H9 (cell line): Measurements from ENCODE around the gene RPL39L. TPM values are rescaled to one million over a fixed set of nuclear protein-coding genes. Genes with fewer than 3 reads are reported as not detected.

ENCODE experiments used
- DNase-seq: peaks from one replicate; pipeline ENCODE4 v3.0.0-alpha.2; 2017
- H2AFZ ChIP-seq: one replicate; pipeline ENCODE4 v1.6.1; 2013; ENCODE audit warnings: mild to moderate bottlenecking, low read length, control low read depth, moderate library complexity
- H2AK5ac ChIP-seq: 2 replicates; pipeline ENCODE4 v1.6.1; 2013; ENCODE audit warnings: low read length, control low read depth, mixed read lengths; ENCODE audit not compliant: insufficient read length
- H2BK120ac ChIP-seq: one replicate; pipeline ENCODE4 v1.6.1; 2013; ENCODE audit warnings: low read depth, mild to moderate bottlenecking, low read length, control low read depth, inconsistent platforms; ENCODE audit not compliant: poor library complexity, severe bottlenecking
- H2BK12ac ChIP-seq: 2 replicates; pipeline ENCODE4 v1.6.1; 2013; ENCODE audit warnings: low read length, control low read depth, mixed read lengths, low read depth; ENCODE audit not compliant: insufficient read length
- H2BK15ac ChIP-seq: 2 replicates; pipeline ENCODE4 v1.6.1; 2013; ENCODE audit warnings: low read depth, low read length, control low read depth
- H2BK20ac ChIP-seq: one replicate; pipeline ENCODE4 v1.6.1; 2013; ENCODE audit warnings: low read depth, mild to moderate bottlenecking, low read length, control low read depth, inconsistent platforms; ENCODE audit not compliant: poor library complexity, severe bottlenecking
- H2BK5ac ChIP-seq: 2 replicates; pipeline ENCODE4 v1.6.1; 2013; ENCODE audit warnings: low read length, control low read depth, mixed read lengths; ENCODE audit not compliant: insufficient read length
- H3K14ac ChIP-seq: 2 replicates; pipeline ENCODE4 v1.6.1; 2013; ENCODE audit warnings: low read length, control low read depth; ENCODE audit not compliant: insufficient read depth
- H3K18ac ChIP-seq: 2 replicates; pipeline ENCODE4 v1.6.1; 2013; ENCODE audit warnings: low read depth, mild to moderate bottlenecking, mixed read lengths, low read length, control low read depth; ENCODE audit not compliant: insufficient read length
- H3K23ac ChIP-seq: 2 replicates; pipeline ENCODE4 v1.6.1; 2013; ENCODE audit warnings: low read length, control low read depth, mixed read lengths, low read depth; ENCODE audit not compliant: insufficient read length
- H3K23me2 ChIP-seq: 2 replicates; pipeline ENCODE4 v1.6.1; 2013; ENCODE audit warnings: low read depth, mild to moderate bottlenecking, mixed read lengths, low read length, control low read depth; ENCODE audit not compliant: insufficient read length, poor library complexity, severe bottlenecking
- H3K27ac ChIP-seq: 2 replicates; pipeline ENCODE4 v1.5.1; 2013; ENCODE audit warnings: low read length, control low read depth, mixed read lengths, low read depth; ENCODE audit not compliant: insufficient read length
- H3K27me3 ChIP-seq: 2 replicates; pipeline ENCODE4 v1.6.1; 2013; ENCODE audit warnings: low read length, control low read depth, inconsistent platforms; ENCODE audit not compliant: insufficient read depth
- H3K4ac ChIP-seq: 2 replicates; pipeline ENCODE4 v1.6.1; 2013; ENCODE audit warnings: low read depth, mild to moderate bottlenecking, control low read depth, inconsistent platforms, low read length, moderate library complexity
- H3K4me1 ChIP-seq: 2 replicates; pipeline ENCODE4 v1.6.1; 2013; ENCODE audit warnings: low read length, control low read depth, inconsistent platforms; ENCODE audit not compliant: insufficient read depth
- H3K4me2 ChIP-seq: 2 replicates; pipeline ENCODE4 v1.6.1; 2013; ENCODE audit warnings: low read length, control low read depth, mixed read lengths; ENCODE audit not compliant: insufficient read length, insufficient read depth
- H3K56ac ChIP-seq: 2 replicates; pipeline ENCODE4 v1.6.1; 2013; ENCODE audit warnings: low read depth, mild to moderate bottlenecking, mixed read lengths, low read length, control low read depth; ENCODE audit not compliant: insufficient read length
- H3K79me1 ChIP-seq: 2 replicates; pipeline ENCODE4 v1.6.1; 2013; ENCODE audit warnings: low read depth, mild to moderate bottlenecking, moderate library complexity, low read length, control low read depth, inconsistent platforms; ENCODE audit not compliant: insufficient read depth, poor library complexity, severe bottlenecking
- H3K79me2 ChIP-seq: 2 replicates; pipeline ENCODE4 v1.6.1; 2013; ENCODE audit warnings: low read length, control low read depth, inconsistent platforms; ENCODE audit not compliant: insufficient read depth
- H3K9ac ChIP-seq: 2 replicates; pipeline ENCODE4 v1.6.1; 2013; ENCODE audit warnings: low read length, control low read depth, mixed read lengths; ENCODE audit not compliant: insufficient read length; ENCODE audit errors: extremely low read depth
- H3K9me3 ChIP-seq: one replicate; pipeline ENCODE4 v1.6.1; 2013; ENCODE audit warnings: low read depth, low read length, inconsistent platforms; ENCODE audit not compliant: control insufficient read depth
- H3T11ph ChIP-seq: one replicate; pipeline ENCODE4 v1.6.1; 2013; ENCODE audit warnings: mild to moderate bottlenecking, low read length, control low read depth, inconsistent platforms
- H4K20me1 ChIP-seq: one replicate; pipeline ENCODE4 v1.6.1; 2013; ENCODE audit not compliant: control insufficient read depth, insufficient read length, insufficient read depth
- H4K5ac ChIP-seq: 2 replicates; pipeline ENCODE4 v1.6.1; 2013; ENCODE audit warnings: low read depth, mild to moderate bottlenecking, mixed read lengths, low read length, control low read depth; ENCODE audit not compliant: insufficient read length
- H4K8ac ChIP-seq: replicated peaks from 2 replicates; pipeline ENCODE4 v1.6.1; 2013; ENCODE audit warnings: low read length, control low read depth, mixed read lengths, low read depth; ENCODE audit not compliant: insufficient read length
- H4K91ac ChIP-seq: 2 replicates; pipeline ENCODE4 v1.6.1; 2013; ENCODE audit warnings: low read depth, mild to moderate bottlenecking, moderate library complexity, mixed read lengths, low read length, control low read depth; ENCODE audit not compliant: insufficient read length
- H3K27ac Mint-ChIP-seq, 3 experiments: 2 replicates in 2 of 3; 3 replicates in 1 of 3; pipeline ENCODE4 v1.8.0; 2020 to 2021; ENCODE audit warnings: mixed read lengths in 3 of 3, mild to moderate bottlenecking in 1 of 3, moderate library complexity in 1 of 3
- H3K27me3 Mint-ChIP-seq: 2 replicates; pipeline ENCODE4 v1.8.0; 2021; ENCODE audit warnings: low read depth, mild to moderate bottlenecking, moderate library complexity, mixed read lengths
- H3K36me3 Mint-ChIP-seq, 3 experiments: 2 replicates in 2 of 3; 3 replicates in 1 of 3; pipeline ENCODE4 v1.8.0; 2020 to 2021; ENCODE audit warnings: low read depth in 3 of 3, mixed read lengths in 3 of 3; ENCODE audit not compliant: insufficient read depth in 1 of 3
- H3K4me1 Mint-ChIP-seq, 2 experiments: 2 replicates each; pipeline ENCODE4 v1.8.0; 2020; ENCODE audit warnings: mixed read lengths in 2 of 2
- H3K4me3 Mint-ChIP-seq, 2 experiments: 2 replicates in 1 of 2; 3 replicates in 1 of 2; pipeline ENCODE4 v1.8.0; 2020 to 2021; ENCODE audit warnings: mild to moderate bottlenecking in 2 of 2, mixed read lengths in 2 of 2, moderate library complexity in 1 of 2
- H3K9me3 Mint-ChIP-seq, 2 experiments: 2 replicates in 1 of 2; 3 replicates in 1 of 2; pipeline ENCODE4 v1.8.0; 2020; ENCODE audit warnings: mild to moderate bottlenecking in 2 of 2, mixed read lengths in 2 of 2, moderate library complexity in 1 of 2
- WGBS: extraction: QIAGEN DNeasy Blood & Tissue Kit; methylation state at CpG from one replicate; pipeline ENCODE4 v1.1.7; 2013; ENCODE audit warnings: missing lambda C conversion rate, low lambda C conversion rate, mixed read lengths; ENCODE audit not compliant: insufficient read length; ENCODE audit errors: extremely low coverage; 5-methylcytosine and 5-hydroxymethylcytosine counted together
- total RNA-seq: library from RNA; stranded (reverse); gene quantifications from 2 replicates; pipeline ENCODE4 v1.2.1, GENCODE V29; 2021
- TF ChIP-seq, protein P1 (sequence below): fragments of 200-600 bp; sonication (generic); conservative IDR thresholded peaks from 3 replicates; pipeline ENCODE4 v1.8.0; 2021; ENCODE audit warnings: antibody characterized with exemption, mild to moderate bottlenecking

The RPL39L gene
- total RNA-seq, 1 experiment from 2014 or later, result 71.7 TPM

DNA sequence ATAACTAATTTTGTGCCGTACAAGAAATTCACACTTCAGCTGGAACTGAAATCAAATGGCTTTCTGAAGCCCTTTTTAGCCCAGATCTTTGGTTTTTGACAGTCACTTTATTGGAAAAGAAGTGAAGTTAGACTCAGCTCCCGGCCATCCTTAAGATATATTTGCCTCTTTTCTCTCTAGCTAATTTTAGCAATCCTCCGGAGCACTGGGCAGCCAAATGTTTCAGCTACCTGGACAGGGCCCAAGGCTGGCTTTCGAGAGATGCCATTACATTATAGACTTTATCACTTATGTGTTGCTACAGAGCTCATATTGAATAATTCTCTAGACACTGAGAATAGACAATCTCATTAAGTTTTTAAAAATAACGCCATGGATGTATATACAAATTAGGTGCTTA lies 28.5 kb upstream of the RPL39L start:
- H3K4ac ChIP-seq, result no peak overlapping the region
- no peaks in the 10 kb centered on the region for H3K79me1 ChIP-seq
- no peak overlapping the region for H3K4me2 ChIP-seq
- H3K23ac ChIP-seq, result no peak overlapping the region
- no peak overlapping the region for H2BK20ac ChIP-seq
- no peak overlapping the region for H4K5ac ChIP-seq
- H3T11ph ChIP-seq, result no peak overlapping the region
- H3K9me3 Mint-ChIP-seq, result peaks cover 0 to 7% of the 10 kb centered on the region in 2 experiments; a peak in 3 of 5 replicates
- H3K4me1 ChIP-seq, result peaks cover 6% of the 10 kb centered on the region; the same call in 1 of the 2 replicates
- H3K14ac ChIP-seq, result no peak overlapping the region
- no peak overlapping the region for H3K56ac ChIP-seq
- peaks cover 6 to 40% (median 7%) of the 10 kb centered on the region in 3 experiments for H3K36me3 Mint-ChIP-seq
- H4K91ac ChIP-seq, result no peak overlapping the region
- no peak overlapping the region for H2BK15ac ChIP-seq
- no peak overlapping the region for H2BK120ac ChIP-seq
- no peak overlapping the region for H3K27ac Mint-ChIP-seq
- H2AFZ ChIP-seq, result no peak overlapping the region
- no peaks in the 10 kb centered on the region for H3K79me2 ChIP-seq
- H3K27me3 ChIP-seq, result no peaks in the 10 kb centered on the region
- no peaks in the 10 kb centered on the region for H4K20me1 ChIP-seq
- H2BK5ac ChIP-seq, result no peak overlapping the region
- no peak for DNase-seq
- H3K27ac ChIP-seq, result no peak overlapping the region
- TF ChIP-seq, protein P1, sequence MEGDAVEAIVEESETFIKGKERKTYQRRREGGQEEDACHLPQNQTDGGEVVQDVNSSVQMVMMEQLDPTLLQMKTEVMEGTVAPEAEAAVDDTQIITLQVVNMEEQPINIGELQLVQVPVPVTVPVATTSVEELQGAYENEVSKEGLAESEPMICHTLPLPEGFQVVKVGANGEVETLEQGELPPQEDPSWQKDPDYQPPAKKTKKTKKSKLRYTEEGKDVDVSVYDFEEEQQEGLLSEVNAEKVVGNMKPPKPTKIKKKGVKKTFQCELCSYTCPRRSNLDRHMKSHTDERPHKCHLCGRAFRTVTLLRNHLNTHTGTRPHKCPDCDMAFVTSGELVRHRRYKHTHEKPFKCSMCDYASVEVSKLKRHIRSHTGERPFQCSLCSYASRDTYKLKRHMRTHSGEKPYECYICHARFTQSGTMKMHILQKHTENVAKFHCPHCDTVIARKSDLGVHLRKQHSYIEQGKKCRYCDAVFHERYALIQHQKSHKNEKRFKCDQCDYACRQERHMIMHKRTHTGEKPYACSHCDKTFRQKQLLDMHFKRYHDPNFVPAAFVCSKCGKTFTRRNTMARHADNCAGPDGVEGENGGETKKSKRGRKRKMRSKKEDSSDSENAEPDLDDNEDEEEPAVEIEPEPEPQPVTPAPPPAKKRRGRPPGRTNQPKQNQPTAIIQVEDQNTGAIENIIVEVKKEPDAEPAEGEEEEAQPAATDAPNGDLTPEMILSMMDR, result no peak
- no peak overlapping the region for H3K4me3 Mint-ChIP-seq
- H3K9ac ChIP-seq, result no peak overlapping the region
- H3K4me1 Mint-ChIP-seq, result peaks cover 28 to 58% of the 10 kb centered on the region in 2 experiments
- H4K8ac ChIP-seq, result no peak overlapping the region
- no peaks in the 10 kb centered on the region for H3K9me3 ChIP-seq
- H2BK12ac ChIP-seq, result no peak overlapping the region
- no peaks in the 10 kb centered on the region for H3K27me3 Mint-ChIP-seq
- H3K23me2 ChIP-seq, result no peaks in the 10 kb centered on the region
- H3K18ac ChIP-seq, result no peak overlapping the region
- WGBS, result no CpG with 5 or more reads among the region's 5 CpGs
- H2AK5ac ChIP-seq, result no peak overlapping the region
